Tongue (tissue), 2 donors: ENCODE measurements around the gene LDOC1. TPM values are rescaled to one million over a fixed set of nuclear protein-coding genes. Genes with fewer than 3 reads are reported as not detected.
"Not testable (repeated sequence)": the region's sequence is repeated elsewhere in the genome, so short reads cannot be mapped to it uniquely, and the experiment has no call there.

Source experiments
- DNase-seq: peaks from one replicate; pipeline ENCODE4 v3.0.0-alpha.2; 2015
- total RNA-seq: library from RNA; depleted of rRNA; stranded (reverse); fragments of >200 nt; gene quantifications from one replicate; pipeline ENCODE4 v1.2.3, GENCODE V29; 2014

LDOC1 gene
- total RNA-seq, result 6.2 TPM

- DNase-seq, result peak; percentile 93
Measured at GRCh38 chrX:141176586-141177451, at the start of gene LDOC1. Gene LDOC1, minus strand, starts transcription at chrX:141177129. Its CDS starts 108 bp downstream, at chrX:141177021.

GRCh38 chrX:141221611-141222010 is 44.7 kb upstream of the LDOC1 start:
- no peak for DNase-seq

GRCh38 chrX:141220342-141221008 is 43.5 kb upstream of the LDOC1 start:
- peak; percentile 12 for DNase-seq

GRCh38 chrX:141214196-141214595 is 37.3 kb upstream of the LDOC1 start:
- DNase-seq, result no peak

GRCh38 chrX:141201962-141202361 is 25.0 kb upstream of the LDOC1 start:
- DNase-seq, result no peak

- not testable (repeated sequence) for DNase-seq
Measured at GRCh38 chrX:141188573-141188972, 11.6 kb upstream of the LDOC1 start.

GRCh38 chrX:141185366-141185765 is 8.4 kb upstream of the LDOC1 start:
- DNase-seq, result no peak

GRCh38 chrX:141183000-141183399 is 6.1 kb upstream of the LDOC1 start:
- DNase-seq, result no peak

GRCh38 chrX:141180851-141181250 is 3.9 kb upstream of the LDOC1 start:
- DNase-seq, result no peak

GRCh38 chrX:141175786-141176185 is 1.1 kb downstream of the LDOC1 start:
- DNase-seq, result peak; percentile 21

- DNase-seq, result peak; percentile 81
Measured at GRCh38 chrX:141164406-141164805, 12.5 kb downstream of the LDOC1 start.

- DNase-seq, result no peak
Measured at GRCh38 chrX:141158084-141158483, 18.8 kb downstream of the LDOC1 start.

GRCh38 chrX:141155231-141155630 is 21.7 kb downstream of the LDOC1 start:
- not testable (repeated sequence) for DNase-seq

GRCh38 chrX:141142946-141143345 is 34.0 kb downstream of the LDOC1 start:
- no peak for DNase-seq

GRCh38 chrX:141133272-141133671 is 43.7 kb downstream of the LDOC1 start:
- DNase-seq, result peak; percentile 2

GRCh38 chrX:141127146-141127545 is 49.8 kb downstream of the LDOC1 start:
- peak; percentile 0 for DNase-seq

Other genes with a start within 250 kb of the LDOC1 start
- gene SPANXB1, start 174.5 kb downstream of the LDOC1 start, total RNA-seq, result not detected
- not detected for gene SPANXC, start 65.4 kb upstream of the LDOC1 start, total RNA-seq